GM21576 (cell line): ENCODE data around the gene IRGC.
"Not testable (repeated sequence)": the region's sequence is repeated elsewhere in the genome, so short reads cannot be mapped to it uniquely, and the experiment has no call there.

Experiments
- ATAC-seq: cut with Tn5 transposase; IDR thresholded peaks from one replicate; pipeline ENCODE4 v1.9.1; 2021; ENCODE audit warnings: mild to moderate bottlenecking, moderate library complexity; ENCODE audit not compliant: unreplicated experiment

The IRGC gene

GRCh38 chr19:43751466-43752220, 35.8 kb downstream of the IRGC start:
- no peak for ATAC-seq

DNA sequence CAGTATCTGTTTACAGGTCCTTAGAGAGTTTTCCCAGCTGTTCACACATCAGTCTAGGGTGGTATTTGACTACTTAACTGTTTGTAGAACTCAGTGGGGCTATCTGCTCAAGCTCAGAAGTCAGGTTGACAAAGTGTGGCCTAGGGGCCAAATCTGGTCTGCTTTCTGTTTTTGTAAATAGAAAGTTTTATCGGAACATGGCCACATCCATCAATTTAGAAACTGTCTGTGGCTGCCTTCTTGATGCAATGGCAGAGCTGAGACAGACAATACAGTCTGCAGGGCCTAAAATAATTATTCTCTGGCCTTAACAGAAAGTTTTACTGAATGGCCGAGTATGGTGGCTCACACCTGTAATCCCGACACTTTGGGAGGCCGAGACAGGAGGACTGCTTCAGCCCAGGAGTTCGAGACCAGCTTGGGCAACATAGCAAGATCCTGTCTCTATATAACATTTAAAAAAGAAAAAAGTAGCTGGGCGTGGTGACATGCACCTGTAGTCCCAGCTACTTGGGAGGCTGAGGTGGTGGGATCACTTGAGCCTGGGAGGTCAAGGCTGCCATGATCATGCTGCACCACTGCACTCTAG, 36.5 kb downstream of the IRGC start:
- ATAC-seq: no peak

DNA sequence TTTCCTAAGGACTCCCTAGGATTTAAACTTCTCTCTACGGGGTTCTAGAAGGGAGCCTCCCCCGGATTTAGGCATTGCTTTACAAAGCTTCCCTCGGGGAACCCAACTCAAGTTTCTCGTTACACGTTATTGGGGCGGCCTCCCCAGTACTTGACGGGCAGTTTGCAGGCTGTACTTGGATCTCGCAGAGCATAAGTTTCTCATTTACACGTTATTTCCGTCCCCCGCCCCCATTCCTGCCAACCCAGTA, 38.3 kb downstream of the IRGC start:
- ATAC-seq: no peak

DNA sequence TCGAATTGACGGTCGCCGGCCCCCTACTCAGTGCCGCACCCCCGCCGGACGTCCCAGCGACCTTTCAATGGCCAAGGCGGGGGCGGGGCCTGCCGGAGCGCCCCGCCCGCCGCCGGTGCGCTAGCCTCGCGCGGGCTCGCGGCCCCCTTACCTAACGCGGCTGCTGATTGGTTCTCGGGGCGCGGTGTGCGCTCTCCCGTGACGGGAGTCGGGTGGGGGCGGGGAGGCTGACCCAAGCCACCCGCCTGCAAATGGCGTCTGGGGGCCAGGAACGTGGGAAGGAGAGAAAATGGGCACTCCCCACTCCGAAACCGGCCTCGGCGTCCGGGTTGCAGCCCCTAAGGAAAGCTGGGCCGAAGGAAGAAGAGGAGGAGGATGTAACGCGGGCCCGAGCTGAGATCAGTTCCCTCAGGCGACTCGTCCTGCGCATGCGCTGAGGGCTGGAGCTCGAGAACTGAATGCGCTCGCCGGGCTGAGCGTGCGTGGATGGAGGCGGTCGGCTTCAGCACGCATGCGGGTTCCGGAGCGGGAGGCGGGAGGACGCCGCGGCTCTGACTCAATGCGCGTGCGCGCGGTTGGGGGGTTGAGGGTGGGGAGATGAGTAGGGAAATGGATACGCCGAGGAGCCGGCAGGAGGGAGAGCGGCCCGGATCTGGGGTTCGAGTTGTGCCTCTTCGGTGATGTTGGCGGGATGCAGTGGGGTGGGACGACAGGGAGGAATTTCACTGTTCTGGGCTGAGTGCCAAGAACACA, 38.8 kb downstream of the IRGC start, which contains the start of gene SMG9:
Gene SMG9, minus strand, starts transcription at position 460 of the 753 bp plus-strand sequence. CDS start 4,221 bp downstream, outside the sequence.
- ATAC-seq: peak; percentile 43

DNA sequence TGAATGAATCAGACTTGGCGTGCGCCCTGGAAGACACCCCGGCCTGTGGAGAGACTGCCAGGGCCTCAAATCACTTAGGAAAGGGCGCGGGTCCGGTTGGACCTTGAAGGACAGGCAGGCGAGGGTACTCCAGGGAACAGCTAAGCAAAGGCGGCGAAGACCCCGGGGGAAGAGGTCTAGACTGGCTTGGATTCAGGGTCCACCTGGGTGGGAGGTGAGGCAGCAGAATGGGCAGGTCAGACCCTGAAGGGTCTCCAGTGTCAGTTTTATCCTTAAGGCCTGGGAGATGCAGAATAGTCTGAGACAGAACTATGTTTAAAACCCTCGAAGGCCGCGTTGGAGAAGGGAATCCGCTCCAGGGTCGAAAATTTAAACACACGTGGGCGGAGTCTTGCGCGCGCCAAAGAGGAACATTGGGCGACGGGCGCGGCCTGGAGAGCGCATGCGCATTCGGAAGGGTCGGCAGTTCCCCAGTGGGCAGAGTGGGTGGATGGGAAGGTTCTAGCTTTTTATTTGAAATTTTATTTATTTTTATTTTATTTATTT, 39.5 kb downstream of the IRGC start:
- ATAC-seq: no peak

- ATAC-seq: no peak
These were observed 43.6 kb downstream of the IRGC start for GRCh38 chr19:43759515-43759914.

DNA sequence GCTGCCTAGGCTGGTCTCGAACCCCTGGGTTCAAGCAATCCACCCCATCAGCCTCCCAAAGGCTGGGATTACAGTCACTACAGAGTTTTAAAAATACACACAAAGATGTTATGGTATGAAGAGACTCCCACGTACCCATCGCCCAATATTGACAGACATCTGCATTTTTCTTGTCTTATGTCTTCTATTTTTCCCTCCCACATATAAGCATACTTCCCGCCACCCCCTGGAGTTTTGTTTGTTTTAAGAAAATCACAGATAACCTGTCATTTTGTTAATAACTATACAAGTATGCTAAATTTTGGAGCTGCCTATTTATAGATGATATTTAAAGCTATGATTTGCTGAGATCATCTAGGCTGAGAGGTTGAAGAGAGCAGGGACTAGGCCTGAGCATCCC, 45.1 kb downstream of the IRGC start:
- ATAC-seq: no peak

GRCh38 chr19:43762814-43763213, 46.9 kb downstream of the IRGC start:
- no peak for ATAC-seq

GRCh38 chr19:43763473-43763939, 47.6 kb downstream of the IRGC start:
- ATAC-seq: no peak

DNA sequence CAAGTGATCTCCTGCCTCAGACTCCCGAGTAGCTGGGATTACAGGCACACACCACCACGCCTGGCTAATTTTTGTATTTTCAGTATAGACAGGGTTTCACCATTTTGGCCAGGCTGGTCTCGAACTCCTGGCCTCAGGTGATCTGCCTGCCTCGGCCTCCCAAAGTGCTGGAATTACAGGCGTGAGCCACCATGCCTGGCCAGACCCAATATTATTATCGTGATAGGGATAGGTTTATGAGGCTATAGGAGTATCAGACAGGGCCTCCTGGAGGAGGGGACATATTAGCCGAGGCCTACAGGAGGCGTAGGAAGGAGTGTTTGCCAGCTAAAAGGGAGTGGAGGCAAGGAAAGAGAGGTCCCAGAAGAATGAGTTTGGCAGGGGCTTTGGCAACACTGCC, 48.8 kb downstream of the IRGC start:
- ATAC-seq: not testable (repeated sequence)

- ATAC-seq: peak; percentile 59
These were observed 49.4 kb downstream of the IRGC start for GRCh38 chr19:43765109-43765876.

- no peak for ATAC-seq
These were observed 50.8 kb downstream of the IRGC start for GRCh38 chr19:43766755-43767043.

GRCh38 chr19:43767316-43767715, 51.4 kb downstream of the IRGC start:
- no peak for ATAC-seq

DNA sequence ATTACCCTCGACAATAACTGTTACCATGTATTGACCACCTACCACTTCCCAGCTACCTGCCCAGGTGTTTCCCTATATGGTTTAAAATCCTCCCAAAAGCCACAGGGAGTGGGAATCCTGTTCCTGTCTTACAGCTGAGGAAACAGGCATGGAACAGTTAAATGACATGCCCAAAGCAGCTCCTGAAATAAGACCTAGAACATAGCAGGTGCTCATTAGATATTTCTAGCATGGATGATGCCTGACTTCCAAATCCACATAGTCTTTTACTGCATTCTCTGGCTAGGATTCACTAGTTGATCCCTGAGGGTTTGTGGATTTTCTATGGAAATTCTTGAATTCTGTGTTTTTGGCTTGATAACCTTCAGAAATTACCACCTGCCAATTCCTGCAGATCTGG, 51.9 kb downstream of the IRGC start:
- no peak for ATAC-seq

DNA sequence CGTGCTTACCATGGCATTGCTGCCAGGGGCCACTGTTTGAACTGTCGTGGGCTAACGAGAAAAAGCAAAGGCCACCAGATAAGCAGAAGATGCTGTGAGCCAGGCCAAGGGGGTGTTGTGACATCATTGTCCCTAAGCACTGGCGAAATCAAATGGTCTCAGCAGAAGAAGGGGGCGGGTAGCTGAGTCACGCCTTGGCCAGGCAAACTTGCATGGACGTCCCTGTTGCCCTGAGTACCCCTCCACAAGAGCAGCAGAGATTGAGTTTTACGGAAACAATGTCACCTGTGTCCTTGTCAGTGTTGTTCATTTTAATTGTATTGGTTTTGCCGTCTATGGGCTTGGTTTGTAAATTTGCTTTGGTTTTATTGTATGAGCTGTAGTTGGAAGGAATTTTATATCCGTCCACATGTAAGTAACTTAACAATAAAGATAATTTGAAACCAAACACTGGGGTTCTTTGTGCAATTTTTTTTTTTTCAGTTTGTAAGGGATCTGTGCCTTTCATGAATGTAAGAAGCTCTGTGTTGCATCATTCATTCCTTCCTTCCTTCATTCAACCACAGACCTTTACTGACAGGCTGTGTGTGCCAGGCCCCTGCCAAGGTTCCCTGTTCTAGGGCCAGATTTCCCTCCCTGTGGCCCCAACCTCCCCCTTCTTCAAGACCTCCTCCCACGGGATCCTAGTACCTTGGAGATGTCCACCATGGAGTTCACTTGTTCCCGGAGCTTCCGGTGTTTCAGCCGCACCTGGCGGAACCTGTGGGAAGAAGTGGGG, 52.6 kb downstream of the IRGC start:
- ATAC-seq: no peak

- no peak for ATAC-seq
These were observed 53.4 kb downstream of the IRGC start for GRCh38 chr19:43769256-43769655.
